Cardiac muscle cell (in vitro differentiated cells and primary cell): ENCODE data around the gene NELL2. TPM values are rescaled to one million over a fixed set of nuclear protein-coding genes. Genes with fewer than 3 reads are reported as not detected.

ENCODE experiments used
- DNase-seq, 2 donors: peaks; one replicate each; pipeline versions ENCODE4 v3.0.0 to v3.0.0-alpha.2; 2010 to 2017; ENCODE audit warnings: low read depth in 1 of 2, low spot score in 1 of 2
- H3K27ac ChIP-seq: fragments of 200-600 bp; sonication (generic); 2 replicates; pipeline ENCODE4 v1.5.1; 2016
- H3K27me3 ChIP-seq: fragments of 200-600 bp; sonication (generic); 2 replicates; pipeline ENCODE4 v1.6.0; 2016; ENCODE audit warnings: control low read depth
- H3K36me3 ChIP-seq: fragments of 200-600 bp; sonication (generic); 2 replicates; pipeline ENCODE4 v1.5.1; 2016; ENCODE audit warnings: control low read depth
- H3K4me1 ChIP-seq: fragments of 200-600 bp; sonication (generic); 2 replicates; pipeline ENCODE4 v1.8.1; 2017; ENCODE audit warnings: low read depth, mild to moderate bottlenecking, mixed run types
- H3K4me3 ChIP-seq: fragments of 200-600 bp; sonication (generic); 2 replicates; pipeline ENCODE4 v1.5.1; 2016; ENCODE audit warnings: mild to moderate bottlenecking
- H3K9me3 ChIP-seq: fragments of 200-600 bp; sonication (generic); 2 replicates; pipeline ENCODE4 v1.5.1; 2017; ENCODE audit warnings: low read depth, mild to moderate bottlenecking, control low read depth
- polyA plus RNA-seq: library from polyadenylated mRNA; unstranded; fragments of >200 nt; fragmentation: Nextera tagmentation; extraction: Ambion mirVana; gene quantifications from 2 replicates; pipeline ENCODE4 v1.2.1, GENCODE V29; 2016
- total RNA-seq: library from RNA; depleted of rRNA; stranded (reverse); fragments of >200 nt; gene quantifications from 2 replicates; pipeline ENCODE4 v1.2.3, GENCODE V29; 2016
- TF ChIP-seq, protein P1 (sequence below): IDR thresholded peaks from 2 replicates; pipeline ENCODE4 v1.5.1; 2012; ENCODE audit warnings: low read depth, mild to moderate bottlenecking, low read length

The NELL2 gene
- total and polyA plus RNA-seq, 2 experiments from 2014 or later, result 1.6 to 3.3 TPM

DNA sequence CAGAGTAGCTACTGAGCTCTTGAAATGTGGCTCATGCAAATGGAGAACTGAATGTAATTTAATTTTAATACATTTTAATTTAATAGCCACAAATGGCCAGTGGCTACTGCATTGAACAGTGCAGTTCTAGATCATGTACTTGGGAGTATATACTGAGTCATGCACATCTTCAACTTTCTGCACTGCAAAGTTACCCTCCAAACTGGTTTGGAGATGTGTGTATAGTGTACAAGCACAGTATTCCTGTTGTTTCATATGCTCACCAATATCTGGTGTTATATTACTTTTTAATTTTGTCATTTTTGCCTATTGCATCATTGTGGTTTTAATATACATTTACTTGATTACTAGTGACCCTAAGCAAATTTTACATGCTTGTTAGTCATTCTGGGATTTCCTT is 372.8 kb downstream of the NELL2 start:
- Histone ChIP-seq H3K27me3 (no peaks in the 10 kb centered on the region), H3K36me3 (no peaks in the 10 kb centered on the region), H3K4me1 (no peaks in the 10 kb centered on the region), H3K9me3 (no peaks in the 10 kb centered on the region), H3K4me3 (no peak overlapping the region), H3K27ac (no peak overlapping the region)
- no peak for DNase-seq
- TF ChIP-seq, protein P1, sequence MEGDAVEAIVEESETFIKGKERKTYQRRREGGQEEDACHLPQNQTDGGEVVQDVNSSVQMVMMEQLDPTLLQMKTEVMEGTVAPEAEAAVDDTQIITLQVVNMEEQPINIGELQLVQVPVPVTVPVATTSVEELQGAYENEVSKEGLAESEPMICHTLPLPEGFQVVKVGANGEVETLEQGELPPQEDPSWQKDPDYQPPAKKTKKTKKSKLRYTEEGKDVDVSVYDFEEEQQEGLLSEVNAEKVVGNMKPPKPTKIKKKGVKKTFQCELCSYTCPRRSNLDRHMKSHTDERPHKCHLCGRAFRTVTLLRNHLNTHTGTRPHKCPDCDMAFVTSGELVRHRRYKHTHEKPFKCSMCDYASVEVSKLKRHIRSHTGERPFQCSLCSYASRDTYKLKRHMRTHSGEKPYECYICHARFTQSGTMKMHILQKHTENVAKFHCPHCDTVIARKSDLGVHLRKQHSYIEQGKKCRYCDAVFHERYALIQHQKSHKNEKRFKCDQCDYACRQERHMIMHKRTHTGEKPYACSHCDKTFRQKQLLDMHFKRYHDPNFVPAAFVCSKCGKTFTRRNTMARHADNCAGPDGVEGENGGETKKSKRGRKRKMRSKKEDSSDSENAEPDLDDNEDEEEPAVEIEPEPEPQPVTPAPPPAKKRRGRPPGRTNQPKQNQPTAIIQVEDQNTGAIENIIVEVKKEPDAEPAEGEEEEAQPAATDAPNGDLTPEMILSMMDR, result no peak

DNA sequence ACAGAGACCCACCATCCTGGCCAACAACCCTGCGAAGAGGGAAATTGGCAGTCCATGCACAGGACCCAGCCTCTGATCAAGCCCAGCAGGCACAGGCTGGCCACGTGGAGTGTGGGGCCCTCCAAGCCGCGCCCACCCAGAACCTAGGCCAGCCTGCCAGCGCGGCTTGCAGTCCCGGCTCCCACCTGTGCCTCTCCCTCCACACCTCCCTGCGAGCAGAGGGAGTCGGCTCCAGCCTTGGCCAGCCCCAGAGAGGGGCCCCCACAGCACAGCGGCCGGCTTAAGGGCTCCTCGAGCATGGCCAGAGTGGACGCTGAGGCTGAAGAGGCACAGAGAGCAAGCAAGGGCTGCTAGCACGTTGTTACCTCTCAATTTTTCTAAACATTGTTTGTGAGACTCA is 373.4 kb downstream of the NELL2 start:
- DNase-seq, result no peak
- Histone ChIP-seq H3K4me1 (no peaks in the 10 kb centered on the region), H3K36me3 (no peaks in the 10 kb centered on the region), H3K27me3 (no peaks in the 10 kb centered on the region), H3K4me3 (no peak overlapping the region), H3K9me3 (no peaks in the 10 kb centered on the region), H3K27ac (no peak overlapping the region)
- TF ChIP-seq, protein P1, result no peak

DNA sequence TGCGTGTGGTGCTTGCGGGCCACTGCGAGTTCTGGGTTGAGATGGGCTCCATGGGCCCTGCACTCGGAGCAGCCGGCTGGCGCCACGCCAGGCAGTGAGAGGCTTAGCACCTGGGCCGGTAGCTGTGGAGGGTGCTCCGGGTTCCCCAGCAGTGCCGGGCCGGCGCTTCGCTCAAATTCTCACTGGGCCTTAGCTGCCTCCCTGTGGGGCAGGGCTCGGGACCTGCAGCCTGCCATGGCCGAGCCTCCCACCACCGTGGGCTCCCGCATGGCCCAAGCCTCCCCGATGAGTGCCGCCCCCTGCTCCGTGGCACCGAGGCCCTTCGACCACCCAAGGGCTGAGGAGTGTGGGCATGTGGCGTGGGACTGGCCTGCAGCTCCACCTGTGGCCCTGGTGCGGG is 375.7 kb downstream of the NELL2 start:
- Histone ChIP-seq H3K36me3 (no peaks in the 10 kb centered on the region), H3K4me1 (peaks cover 5% of the 10 kb centered on the region), H3K27ac (no peak overlapping the region), H3K4me3 (no peak overlapping the region), H3K27me3 (no peaks in the 10 kb centered on the region), H3K9me3 (no peaks in the 10 kb centered on the region)
- TF ChIP-seq, protein P1, result no peak
- DNase-seq, result no peak

DNA sequence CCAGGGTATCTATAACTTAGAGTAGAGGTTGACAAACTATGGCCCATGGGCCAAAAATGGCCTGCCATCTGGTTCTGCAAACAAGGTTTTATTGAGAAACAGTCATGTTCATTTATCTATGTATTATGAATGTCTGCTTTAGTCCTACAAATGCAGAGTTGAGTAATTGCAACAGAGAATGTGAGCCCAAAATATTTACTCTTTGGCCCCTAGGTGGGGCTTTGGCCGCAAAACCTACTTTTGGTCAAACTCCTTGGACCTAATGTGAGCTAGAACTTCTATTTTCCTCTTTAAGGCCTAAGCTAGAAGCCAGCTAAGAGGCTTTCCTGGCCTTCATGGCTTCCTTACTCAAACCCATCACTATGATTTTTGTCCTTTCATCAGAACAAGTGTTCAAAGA is 379.1 kb downstream of the NELL2 start:
- no peaks in the 10 kb centered on the region for H3K36me3 ChIP-seq
- DNase-seq, result peak in 1 of 2 donors; percentile 13
- H3K27me3 ChIP-seq, result no peaks in the 10 kb centered on the region

DNA sequence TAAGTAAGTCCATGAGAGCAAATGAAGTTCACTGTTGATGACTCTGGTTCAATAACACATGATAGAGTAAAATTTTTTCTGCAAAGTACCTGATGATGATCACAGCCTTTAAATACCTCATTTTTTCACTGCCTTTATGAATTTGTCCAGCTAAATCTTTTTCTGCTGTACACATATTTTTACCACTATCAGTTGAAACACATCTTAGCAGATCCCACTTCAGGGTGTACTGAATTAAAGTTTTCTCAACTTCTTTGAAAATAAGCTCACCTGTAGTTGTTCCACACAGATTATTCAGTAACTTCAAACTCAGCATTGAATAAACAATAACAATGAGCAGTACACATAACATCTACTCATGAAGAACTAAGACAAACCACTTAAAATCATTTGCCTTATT is 385.9 kb downstream of the NELL2 start:
- Histone ChIP-seq H3K9me3 (no peaks in the 10 kb centered on the region), H3K4me3 (no peak overlapping the region), H3K27me3 (no peaks in the 10 kb centered on the region), H3K4me1 (no peaks in the 10 kb centered on the region), H3K27ac (no peak overlapping the region), H3K36me3 (no peaks in the 10 kb centered on the region)
- TF ChIP-seq, protein P1, result no peak
- DNase-seq, result no peak

More for the DNA sequence above, 379.1 kb downstream of the NELL2 start:
- H3K4me3 ChIP-seq, result no peak overlapping the region
- no peaks in the 10 kb centered on the region for H3K9me3 ChIP-seq
- H3K4me1 ChIP-seq, result peaks cover 5% of the 10 kb centered on the region
- TF ChIP-seq, protein P1, result no peak
- no peak overlapping the region for H3K27ac ChIP-seq

DNA sequence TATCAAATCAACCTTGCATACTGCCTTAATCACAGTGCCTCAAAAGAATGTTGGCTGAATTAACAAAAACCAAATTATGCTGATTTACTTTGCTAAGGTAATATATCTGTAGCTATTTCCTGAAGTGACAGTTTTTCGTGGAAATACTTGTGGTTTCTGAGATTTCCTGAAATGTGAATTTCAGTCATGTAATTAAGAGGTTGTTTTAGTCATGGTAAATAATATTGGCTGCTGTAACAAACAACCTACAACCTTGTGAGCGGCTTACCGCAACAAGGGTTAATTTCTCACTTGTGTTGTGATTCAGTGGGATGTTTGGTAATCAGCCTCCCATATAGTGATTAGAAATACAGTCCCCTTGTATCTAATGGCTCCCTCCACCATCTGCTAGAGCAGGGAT is 387.9 kb downstream of the NELL2 start:
- no peak for DNase-seq
- H3K27ac ChIP-seq, result no peak overlapping the region
- no peak overlapping the region for H3K4me3 ChIP-seq
- no peaks in the 10 kb centered on the region for H3K36me3 ChIP-seq
- H3K9me3 ChIP-seq, result no peaks in the 10 kb centered on the region
- TF ChIP-seq, protein P1, result no peak
- H3K27me3 ChIP-seq, result no peaks in the 10 kb centered on the region
- H3K4me1 ChIP-seq, result no peaks in the 10 kb centered on the region
